ENCODE results near the gene HCRT. TPM values are rescaled to one million over a fixed set of nuclear protein-coding genes. Genes with fewer than 3 reads are reported as not detected.
"Not testable (repeated sequence)": the region's sequence is repeated elsewhere in the genome, so short reads cannot be mapped to it uniquely, and the experiment has no call there.

The HCRT gene
- total RNA-seq, 1 donor from 2014 or later, result not detected

DNA sequence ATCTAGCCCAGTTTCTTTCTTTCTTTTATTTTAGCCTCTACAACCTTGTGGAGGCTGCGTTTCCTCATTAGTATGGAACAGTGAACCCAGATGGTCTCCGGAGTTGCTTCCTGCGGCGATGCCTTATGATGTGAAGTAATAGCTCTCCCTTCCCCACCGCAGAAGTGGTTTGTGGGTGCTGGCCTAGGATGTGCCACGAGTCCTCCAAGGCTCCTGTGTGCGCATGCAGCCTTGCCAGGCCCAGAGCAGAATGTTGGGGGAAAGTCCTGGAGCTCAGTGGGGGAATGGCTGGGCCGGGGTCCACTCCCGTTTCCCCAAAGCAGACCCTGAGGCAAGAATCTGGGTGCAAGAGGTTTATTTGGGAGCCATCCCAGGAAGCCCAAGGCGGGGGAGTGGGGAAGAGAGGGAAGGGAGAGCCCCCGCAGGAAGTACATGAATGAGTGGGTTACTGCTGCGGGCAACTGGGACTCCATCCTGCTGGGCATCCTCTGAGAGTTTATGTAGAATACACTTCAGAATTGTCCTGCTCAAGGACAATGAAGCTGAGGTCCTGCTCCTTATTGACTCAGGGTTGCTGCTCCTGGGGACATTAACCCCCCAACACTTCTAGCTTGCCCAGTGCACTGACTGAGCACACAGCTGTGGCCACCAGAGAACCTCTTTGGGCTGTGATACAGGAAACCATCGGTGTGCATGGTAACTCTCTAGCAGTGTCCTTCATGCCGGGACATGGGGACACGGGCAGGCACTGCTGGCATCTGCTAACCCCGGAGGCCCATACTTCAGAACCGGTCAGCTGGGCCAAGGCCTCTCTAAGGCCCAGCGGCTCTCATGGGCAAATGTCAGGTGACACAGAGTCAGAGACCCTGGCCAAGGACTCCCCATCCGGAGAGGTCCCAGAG is 3.7 kb upstream of the HCRT start:
- Histone ChIP-seq H3K27me3 (ENCODE audit: control insufficient read depth, insufficient read depth, low read length) (peaks cover 2% of the 10 kb centered on the region), H3K36me3 (ENCODE audit: control insufficient read depth, insufficient read depth, low read length) (no peaks in the 10 kb centered on the region), H3K4me3 (ENCODE audit: low read depth, low read length) (no peak overlapping the region)
- FAIRE-seq (no peak), DNase-seq (ENCODE audit: low read depth) (no peak)
- TF ChIP-seq, protein P1, sequence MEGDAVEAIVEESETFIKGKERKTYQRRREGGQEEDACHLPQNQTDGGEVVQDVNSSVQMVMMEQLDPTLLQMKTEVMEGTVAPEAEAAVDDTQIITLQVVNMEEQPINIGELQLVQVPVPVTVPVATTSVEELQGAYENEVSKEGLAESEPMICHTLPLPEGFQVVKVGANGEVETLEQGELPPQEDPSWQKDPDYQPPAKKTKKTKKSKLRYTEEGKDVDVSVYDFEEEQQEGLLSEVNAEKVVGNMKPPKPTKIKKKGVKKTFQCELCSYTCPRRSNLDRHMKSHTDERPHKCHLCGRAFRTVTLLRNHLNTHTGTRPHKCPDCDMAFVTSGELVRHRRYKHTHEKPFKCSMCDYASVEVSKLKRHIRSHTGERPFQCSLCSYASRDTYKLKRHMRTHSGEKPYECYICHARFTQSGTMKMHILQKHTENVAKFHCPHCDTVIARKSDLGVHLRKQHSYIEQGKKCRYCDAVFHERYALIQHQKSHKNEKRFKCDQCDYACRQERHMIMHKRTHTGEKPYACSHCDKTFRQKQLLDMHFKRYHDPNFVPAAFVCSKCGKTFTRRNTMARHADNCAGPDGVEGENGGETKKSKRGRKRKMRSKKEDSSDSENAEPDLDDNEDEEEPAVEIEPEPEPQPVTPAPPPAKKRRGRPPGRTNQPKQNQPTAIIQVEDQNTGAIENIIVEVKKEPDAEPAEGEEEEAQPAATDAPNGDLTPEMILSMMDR (IDR thresholded peaks at IDR 0.05; ENCODE audit: insufficient read depth, low read length, severe bottlenecking), result no peak

DNA sequence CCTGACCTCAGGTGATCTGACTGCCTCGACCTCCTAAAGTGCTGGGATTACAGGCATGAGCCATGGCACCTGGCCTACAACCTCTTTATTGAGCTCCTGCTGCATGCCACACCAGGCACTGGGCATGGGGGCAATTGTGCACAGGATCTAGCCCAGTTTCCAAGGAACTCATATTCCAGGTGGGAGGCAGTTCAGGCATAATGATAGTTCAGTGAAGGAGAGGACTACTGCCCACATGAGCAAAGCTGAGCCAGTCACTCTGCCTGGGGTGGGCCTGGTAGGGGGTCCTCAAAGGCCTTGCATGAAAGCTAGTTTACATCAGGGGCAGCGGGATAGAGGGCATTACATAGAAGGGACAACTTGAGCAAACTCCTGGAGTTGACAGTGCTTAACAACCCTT is 2.6 kb upstream of the HCRT start:
- DNase-seq (ENCODE audit: low read depth), result no peak
- no peak for FAIRE-seq
- Histone ChIP-seq H3K27me3 (ENCODE audit: control insufficient read depth, insufficient read depth, low read length) (peaks cover 2% of the 10 kb centered on the region), H3K4me3 (ENCODE audit: low read depth, low read length) (no peak overlapping the region), H3K36me3 (ENCODE audit: control insufficient read depth, insufficient read depth, low read length) (no peaks in the 10 kb centered on the region)
- TF ChIP-seq, protein P1 (IDR thresholded peaks at IDR 0.05; ENCODE audit: insufficient read depth, low read length, severe bottlenecking), result no peak

DNA sequence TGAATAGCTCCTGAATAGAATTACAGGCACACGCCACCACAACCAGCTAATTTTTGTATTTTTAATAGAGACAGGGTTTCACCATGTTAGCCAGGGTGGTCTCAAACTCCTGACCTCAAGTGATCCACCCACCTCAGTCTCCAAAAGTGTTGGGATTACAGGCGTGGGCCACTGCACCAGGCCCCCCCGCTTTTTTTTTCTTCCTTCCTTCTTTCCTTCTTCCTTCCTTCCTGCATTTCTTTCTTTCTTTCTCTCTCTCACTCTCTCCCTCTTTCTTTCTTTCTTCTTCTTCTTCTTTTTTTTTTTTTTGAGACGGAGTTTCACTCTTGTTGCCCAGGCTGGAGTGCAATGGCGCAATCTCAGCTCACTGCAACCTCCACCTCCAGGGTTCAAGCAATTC is 939 bp upstream of the HCRT start:
- FAIRE-seq; DNase-seq (ENCODE audit: low read depth); H3K36me3 ChIP-seq (ENCODE audit: control insufficient read depth, insufficient read depth, low read length); H3K4me3 ChIP-seq (ENCODE audit: low read depth, low read length); H3K27me3 ChIP-seq (ENCODE audit: control insufficient read depth, insufficient read depth, low read length): not testable (repeated sequence)

DNA sequence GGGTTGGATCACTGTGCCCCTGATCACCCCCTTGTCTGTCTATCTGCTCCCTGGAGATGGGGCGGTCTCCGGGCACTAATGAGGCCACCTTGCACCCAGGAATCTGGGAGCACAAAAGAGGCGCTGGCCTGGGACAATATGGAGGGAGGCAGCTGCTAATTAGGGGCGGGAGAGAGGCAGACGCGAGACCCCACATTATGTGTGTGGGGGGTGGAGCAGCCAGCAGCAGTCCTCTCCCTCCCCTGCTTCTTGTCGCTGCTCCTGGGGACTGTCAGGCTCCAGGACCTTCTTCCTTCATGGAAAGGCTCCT is 324 bp upstream of the HCRT start:
- TF ChIP-seq, protein P1 (IDR thresholded peaks at IDR 0.05; ENCODE audit: insufficient read depth, low read length, severe bottlenecking), result no peak
- Histone ChIP-seq H3K36me3 (ENCODE audit: control insufficient read depth, insufficient read depth, low read length) (no peaks in the 10 kb centered on the region), H3K27me3 (ENCODE audit: control insufficient read depth, insufficient read depth, low read length) (peaks cover 13% of the 10 kb centered on the region), H3K4me3 (ENCODE audit: low read depth, low read length) (no peak overlapping the region)
- no peak for DNase-seq (ENCODE audit: low read depth)
- FAIRE-seq, result no peak

DNA sequence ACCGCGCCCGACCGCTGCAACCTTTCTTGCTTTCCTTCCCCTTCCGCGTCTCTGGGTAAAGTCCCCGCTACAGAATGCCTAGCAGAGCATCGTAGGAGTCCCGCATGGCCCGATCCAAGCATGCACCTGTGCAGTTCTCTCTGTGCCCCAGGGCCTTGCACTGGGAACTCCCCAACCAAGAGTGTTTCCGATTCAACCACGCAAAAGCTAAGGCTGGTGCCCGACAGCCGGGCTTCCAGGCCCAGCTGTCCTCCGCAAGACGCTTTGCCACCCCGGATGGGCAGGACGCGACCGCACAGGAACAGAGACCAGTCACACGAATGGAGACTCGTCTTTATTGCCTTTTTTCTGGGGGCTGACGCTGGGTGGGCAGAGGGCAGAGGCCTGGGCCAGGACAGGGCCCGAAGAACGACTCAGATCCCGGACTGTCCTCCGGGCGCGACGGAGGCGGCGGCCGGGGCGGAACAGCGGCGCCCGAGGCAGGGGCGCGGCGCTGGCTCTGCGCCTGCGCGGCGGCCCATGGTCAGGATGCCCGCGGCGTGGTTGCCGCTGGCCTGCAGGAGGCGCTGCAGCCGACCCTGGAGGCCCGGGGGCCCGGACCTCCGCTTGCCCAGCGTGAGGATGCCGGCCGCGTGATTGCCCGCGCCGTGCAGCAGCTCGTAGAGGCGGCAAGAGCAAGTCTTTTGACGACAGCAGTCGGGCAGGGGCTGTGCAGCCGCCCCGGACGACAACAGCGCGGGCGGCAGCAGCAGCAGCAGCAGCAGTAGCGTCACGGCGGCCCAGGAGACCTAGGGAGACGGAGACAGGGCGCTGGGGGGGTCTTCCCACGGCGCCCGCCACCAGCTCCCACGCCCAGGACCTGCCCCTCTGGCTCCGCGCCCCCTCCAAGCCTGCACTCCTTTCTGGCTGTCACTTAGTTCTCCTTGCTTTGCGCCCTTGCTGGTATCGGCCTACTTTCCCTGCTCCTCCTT is 1.2 kb downstream of the HCRT start:
- peak overlapping the region; percentile 20 for H3K4me3 ChIP-seq (ENCODE audit: low read depth, low read length)
- DNase-seq (ENCODE audit: low read depth), result no peak
- peaks cover 16% of the 10 kb centered on the region for H3K27me3 ChIP-seq (ENCODE audit: control insufficient read depth, insufficient read depth, low read length)
- no peaks in the 10 kb centered on the region for H3K36me3 ChIP-seq (ENCODE audit: control insufficient read depth, insufficient read depth, low read length)
- TF ChIP-seq, protein P1 (IDR thresholded peaks at IDR 0.05; ENCODE audit: insufficient read depth, low read length, severe bottlenecking), result peak; percentile 58
- FAIRE-seq, result no peak
